Epithelial cell of proximal tubule (primary cell): ENCODE results near the gene PEDS1. TPM values are rescaled to one million over a fixed set of nuclear protein-coding genes. Genes with fewer than 3 reads are reported as not detected.

ENCODE experiments used
- total RNA-seq: library from RNA; depleted of rRNA; stranded (reverse); fragments of >200 nt; gene quantifications from 2 replicates; pipeline ENCODE4 v1.2.3, GENCODE V29; 2015

The PEDS1 gene
- total RNA-seq, 1 donor from 2014 or later = 43.2 TPM

Other genes with a start within 250 kb of the PEDS1 start
- gene SPATA2, start 238.2 kb downstream of the PEDS1 start, total RNA-seq = 3.2 and 5.3 TPM in 2 replicates
- gene RNF114, start 217.3 kb downstream of the PEDS1 start, total RNA-seq = 152 and 157 TPM in 2 replicates
- gene SNAI1, start 170.7 kb downstream of the PEDS1 start, total RNA-seq = 1.4 and 2.0 TPM in 2 replicates
- gene UBE2V1, start 40.6 kb downstream of the PEDS1 start, total RNA-seq = 109 and 112 TPM in 2 replicates
- 24.9 and 27.1 TPM in 2 replicates for gene CEBPB, start 37.1 kb upstream of the PEDS1 start, total RNA-seq